CD14-positive monocyte (primary cell): ENCODE data around the gene GGTLC1. TPM values are rescaled to one million over a fixed set of nuclear protein-coding genes. Genes with fewer than 3 reads are reported as not detected.

Source experiments
- DNase-seq, 3 donors: peaks; one replicate each; pipeline ENCODE4 v3.0.0-alpha.2; 2011 to 2022
- H2AFZ ChIP-seq: 2 replicates; pipeline ENCODE4 v1.6.0; 2012; ENCODE audit warnings: mild to moderate bottlenecking, low read depth, low read length, inconsistent platforms; ENCODE audit not compliant: insufficient read depth, poor library complexity, severe bottlenecking
- H3K27ac ChIP-seq, 2 donors: 1 replicate in 1 of 2; 2 replicates in 1 of 2; pipeline ENCODE4 v1.5.1; 2012 to 2013; ENCODE audit warnings: low read length in 2 of 2, control low read depth in 1 of 2, inconsistent platforms in 1 of 2, low read depth in 1 of 2, mild to moderate bottlenecking in 1 of 2
- H3K27me3 ChIP-seq, 2 donors: one replicate each; pipeline versions ENCODE4 v1.6.0 to v1.6.1; 2011 to 2013; ENCODE audit warnings: low read length in 2 of 2; ENCODE audit not compliant: control insufficient read depth in 2 of 2, insufficient read depth in 2 of 2
- H3K36me3 ChIP-seq, 2 donors: replicated peaks in 1 of 2; 1 replicate in 1 of 2; 2 replicates in 1 of 2; pipeline versions ENCODE4 v1.5.1 to v1.6.1; 2012 to 2013; ENCODE audit warnings: low read length in 2 of 2, control low read depth in 1 of 2, inconsistent platforms in 1 of 2, mild to moderate bottlenecking in 1 of 2; ENCODE audit not compliant: insufficient read depth in 2 of 2, control insufficient read depth in 1 of 2
- H3K4me1 ChIP-seq, 2 donors: 1 replicate in 1 of 2; 2 replicates in 1 of 2; pipeline versions ENCODE4 v1.5.1 to v1.6.1; 2012 to 2013; ENCODE audit warnings: low read length in 2 of 2, control low read depth in 1 of 2, inconsistent platforms in 1 of 2, mild to moderate bottlenecking in 1 of 2, moderate library complexity in 1 of 2; ENCODE audit not compliant: insufficient read depth in 2 of 2, control insufficient read depth in 1 of 2
- H3K4me2 ChIP-seq: replicated peaks from 2 replicates; pipeline ENCODE3; 2012; ENCODE audit warnings: low read length, moderate library complexity, mild to moderate bottlenecking; ENCODE audit not compliant: poor library complexity, severe bottlenecking; ENCODE audit errors: extremely low read depth
- H3K4me3 ChIP-seq, 3 experiments: fragments of 200-600 bp in 1 of 3; sonication (generic) in 1 of 3; replicated peaks in 1 of 3; 1 replicate in 2 of 3; 2 replicates in 1 of 3; pipeline ENCODE4 v1.5.1; 2011 to 2013; ENCODE audit warnings: low read length in 3 of 3, mild to moderate bottlenecking in 3 of 3, control low read depth in 2 of 3, low read depth in 2 of 3, inconsistent platforms in 1 of 3, moderate library complexity in 1 of 3
- H3K79me2 ChIP-seq: 2 replicates; pipeline ENCODE4 v1.6.0; 2012; ENCODE audit warnings: mild to moderate bottlenecking, control low read depth, inconsistent platforms, low read length, moderate library complexity; ENCODE audit not compliant: insufficient read depth
- H3K9ac ChIP-seq: 2 replicates; pipeline ENCODE4 v1.6.0; 2017; ENCODE audit warnings: low read length, mild to moderate bottlenecking; ENCODE audit not compliant: insufficient read depth, poor library complexity, severe bottlenecking
- H3K9me3 ChIP-seq, 2 donors: replicated peaks in 1 of 2; 1 replicate in 1 of 2; 2 replicates in 1 of 2; pipeline versions ENCODE4 v1.5.1 to v1.6.1; 2012 to 2013; ENCODE audit warnings: low read length in 2 of 2, control low read depth in 1 of 2; ENCODE audit not compliant: control insufficient read depth in 1 of 2, insufficient read depth in 1 of 2
- H4K20me1 ChIP-seq: 2 replicates; pipeline ENCODE4 v1.6.0; 2012; ENCODE audit warnings: mild to moderate bottlenecking, low read length, control low read depth, moderate library complexity; ENCODE audit not compliant: insufficient read depth
- H3K27ac Mint-ChIP-seq, 7 donors: one replicate each; pipeline ENCODE4 v1.8.0; 2020; ENCODE audit warnings: mild to moderate bottlenecking in 7 of 7, mixed read lengths in 7 of 7, moderate library complexity in 6 of 7, inconsistent platforms in 2 of 7
- H3K27me3 Mint-ChIP-seq, 3 donors: one replicate each; pipeline ENCODE4 v1.8.0; 2021 to 2022; ENCODE audit warnings: low read depth in 3 of 3, mild to moderate bottlenecking in 3 of 3, mixed read lengths in 3 of 3, moderate library complexity in 3 of 3, inconsistent platforms in 1 of 3
- H3K36me3 Mint-ChIP-seq, 2 donors: one replicate each; pipeline ENCODE4 v1.8.0; 2020; ENCODE audit warnings: mixed read lengths in 2 of 2, inconsistent platforms in 1 of 2, mild to moderate bottlenecking in 1 of 2
- H3K4me1 Mint-ChIP-seq: one replicate; pipeline ENCODE4 v1.8.0; 2020; ENCODE audit warnings: mild to moderate bottlenecking, mixed read lengths
- H3K4me3 Mint-ChIP-seq, 2 donors: one replicate each; pipeline ENCODE4 v1.8.0; 2020; ENCODE audit warnings: mild to moderate bottlenecking in 2 of 2, mixed read lengths in 2 of 2, moderate library complexity in 1 of 2
- H3K9me3 Mint-ChIP-seq, 7 donors: one replicate each; pipeline ENCODE4 v1.8.0; 2020 to 2022; ENCODE audit warnings: mixed read lengths in 7 of 7, mild to moderate bottlenecking in 6 of 7, moderate library complexity in 6 of 7, inconsistent platforms in 2 of 7
- WGBS: methylation state at CpG from one replicate; pipeline ENCODE4 v1.1.5; 2013; ENCODE audit warnings: missing lambda C conversion rate; ENCODE audit not compliant: insufficient coverage; 5-methylcytosine and 5-hydroxymethylcytosine counted together
- intact Hi-C, 2 donors: fragments of 100-400 bp; cut with micrococcal nuclease; formaldehyde crosslinking; loops; one replicate each; pipeline versions ENCODE4 v1.15.0 to v1.15.1; 2023
- polyA plus RNA-seq, 3 donors: library from polyadenylated mRNA; depleted of rRNA in 1 of 3; unstranded in 2 of 3; stranded (reverse) in 1 of 3; fragments of 300-500 nt in 2 of 3; fragments of >200 nt in 1 of 3; fragmentation: Illumina TruSeq in 2 of 3; gene quantifications; 1 replicate in 2 of 3; 2 replicates in 1 of 3; pipeline ENCODE4 v1.2.3, GENCODE V29; 2012 to 2021
- TF ChIP-seq, protein P1 (sequence below): fragments of 200-600 bp; IDR thresholded peaks from one replicate; pipeline ENCODE4 v1.8.0; 2022; ENCODE audit warnings: antibody characterized with exemption, mild to moderate bottlenecking

The GGTLC1 gene
- polyA plus RNA-seq, 3 donors = not detected

DNA sequence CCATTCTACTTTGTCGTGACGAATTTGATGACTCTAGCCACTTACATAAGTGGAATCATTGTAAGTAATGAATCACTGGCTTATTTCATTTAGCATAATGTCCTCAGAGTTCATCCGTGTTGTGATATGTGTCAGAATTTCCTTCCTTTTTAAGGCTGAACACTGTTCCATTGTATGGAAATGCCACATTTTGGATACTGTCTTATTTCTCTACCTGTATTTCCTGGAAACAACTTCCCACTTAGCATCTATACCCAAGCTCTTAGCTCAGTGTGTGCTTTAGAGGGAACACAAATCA lies 28.8 kb upstream of the GGTLC1 start:
- Mint-ChIP-seq H3K27me3 (peaks cover 7 to 10% (median 10%) of the 10 kb centered on the region in 3 donors), H3K4me1 (no peaks in the 10 kb centered on the region), H3K36me3 (no peaks in the 10 kb centered on the region), H3K27ac (no peak overlapping the region), H3K4me3 (no peak overlapping the region), H3K9me3 (peaks cover 0 to 4% (median 0%) of the 10 kb centered on the region in 7 donors)
- intact Hi-C loops = no loop called here
- TF ChIP-seq, protein P1, sequence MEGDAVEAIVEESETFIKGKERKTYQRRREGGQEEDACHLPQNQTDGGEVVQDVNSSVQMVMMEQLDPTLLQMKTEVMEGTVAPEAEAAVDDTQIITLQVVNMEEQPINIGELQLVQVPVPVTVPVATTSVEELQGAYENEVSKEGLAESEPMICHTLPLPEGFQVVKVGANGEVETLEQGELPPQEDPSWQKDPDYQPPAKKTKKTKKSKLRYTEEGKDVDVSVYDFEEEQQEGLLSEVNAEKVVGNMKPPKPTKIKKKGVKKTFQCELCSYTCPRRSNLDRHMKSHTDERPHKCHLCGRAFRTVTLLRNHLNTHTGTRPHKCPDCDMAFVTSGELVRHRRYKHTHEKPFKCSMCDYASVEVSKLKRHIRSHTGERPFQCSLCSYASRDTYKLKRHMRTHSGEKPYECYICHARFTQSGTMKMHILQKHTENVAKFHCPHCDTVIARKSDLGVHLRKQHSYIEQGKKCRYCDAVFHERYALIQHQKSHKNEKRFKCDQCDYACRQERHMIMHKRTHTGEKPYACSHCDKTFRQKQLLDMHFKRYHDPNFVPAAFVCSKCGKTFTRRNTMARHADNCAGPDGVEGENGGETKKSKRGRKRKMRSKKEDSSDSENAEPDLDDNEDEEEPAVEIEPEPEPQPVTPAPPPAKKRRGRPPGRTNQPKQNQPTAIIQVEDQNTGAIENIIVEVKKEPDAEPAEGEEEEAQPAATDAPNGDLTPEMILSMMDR = no peak
- H3K9ac ChIP-seq = no peak overlapping the region
- H3K9me3 ChIP-seq = no peaks in the 10 kb centered on the region
- no peaks in the 10 kb centered on the region for H3K4me1 ChIP-seq
- H4K20me1 ChIP-seq = no peaks in the 10 kb centered on the region
- no peaks in the 10 kb centered on the region for H3K79me2 ChIP-seq
- no peak overlapping the region for H3K4me2 ChIP-seq
- no peaks in the 10 kb centered on the region for H3K27me3 ChIP-seq
- DNase-seq = peak in 1 of 3 donors; percentile 6
- WGBS = no CpG with 5 or more reads among the region's 3 CpGs
- no peak overlapping the region for H3K4me3 ChIP-seq
- H3K27ac ChIP-seq = no peak overlapping the region
- H2AFZ ChIP-seq = no peak overlapping the region
- H3K36me3 ChIP-seq = no peaks in the 10 kb centered on the region

DNA sequence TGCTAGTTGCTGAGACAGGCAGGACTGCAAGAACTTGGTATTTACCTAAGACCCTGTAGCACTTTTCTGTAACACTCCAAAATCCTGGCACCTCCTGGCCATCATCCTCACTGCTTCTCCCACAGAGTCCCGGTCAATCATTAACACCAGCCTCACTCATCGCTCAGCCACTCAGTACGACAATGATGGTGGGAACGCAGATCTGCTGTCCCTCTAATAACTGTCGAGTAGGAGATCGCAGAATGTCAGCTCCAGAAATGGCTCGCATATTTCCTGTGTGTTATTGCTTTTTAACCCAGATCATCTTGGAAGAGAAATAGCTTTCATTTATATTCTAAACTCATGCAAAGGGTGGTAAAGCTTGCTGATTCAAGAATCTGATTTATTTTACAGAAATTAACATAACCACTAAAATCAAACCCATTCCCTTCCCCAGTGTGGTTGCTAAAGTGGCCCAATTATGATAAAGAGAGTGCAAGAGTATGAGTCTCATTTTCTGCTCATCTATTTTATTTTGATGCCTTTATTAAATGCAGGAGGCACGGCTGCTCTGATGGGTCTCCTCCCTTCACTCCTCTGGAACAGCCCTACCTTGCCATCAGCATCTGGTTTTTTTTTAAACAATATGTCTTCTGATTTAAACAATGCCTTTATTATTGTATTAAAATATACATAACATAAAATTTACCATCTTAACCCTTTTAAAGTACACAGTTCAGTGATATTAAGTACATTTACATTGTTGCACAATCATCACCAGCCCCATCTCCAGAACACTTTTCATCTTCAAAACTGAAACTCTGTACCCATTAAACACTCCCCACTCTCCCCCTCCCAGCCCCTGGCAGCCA lies 28.3 kb upstream of the GGTLC1 start:
- Mint-ChIP-seq H3K27ac (no peak overlapping the region), H3K27me3 (peaks cover 7 to 10% (median 10%) of the 10 kb centered on the region in 3 donors), H3K36me3 (no peaks in the 10 kb centered on the region), H3K4me3 (no peak overlapping the region), H3K9me3 (peaks cover 0 to 4% (median 0%) of the 10 kb centered on the region in 7 donors), H3K4me1 (no peaks in the 10 kb centered on the region)
- Histone ChIP-seq H3K79me2 (no peaks in the 10 kb centered on the region), H3K27me3 (no peaks in the 10 kb centered on the region), H3K4me2 (no peak overlapping the region), H4K20me1 (no peaks in the 10 kb centered on the region), H3K4me3 (no peak overlapping the region), H3K4me1 (no peaks in the 10 kb centered on the region), H3K9me3 (no peaks in the 10 kb centered on the region), H3K27ac (no peak overlapping the region), H3K9ac (no peak overlapping the region), H3K36me3 (no peaks in the 10 kb centered on the region), H2AFZ (no peak overlapping the region)
- intact Hi-C loops = no loop called here
- WGBS = 100% methylated on average over 2 of the region's 8 CpGs
- DNase-seq = no peak
- TF ChIP-seq, protein P1 = no peak
